ENCODE results near the gene ULK3.

The ULK3 gene, protein sequence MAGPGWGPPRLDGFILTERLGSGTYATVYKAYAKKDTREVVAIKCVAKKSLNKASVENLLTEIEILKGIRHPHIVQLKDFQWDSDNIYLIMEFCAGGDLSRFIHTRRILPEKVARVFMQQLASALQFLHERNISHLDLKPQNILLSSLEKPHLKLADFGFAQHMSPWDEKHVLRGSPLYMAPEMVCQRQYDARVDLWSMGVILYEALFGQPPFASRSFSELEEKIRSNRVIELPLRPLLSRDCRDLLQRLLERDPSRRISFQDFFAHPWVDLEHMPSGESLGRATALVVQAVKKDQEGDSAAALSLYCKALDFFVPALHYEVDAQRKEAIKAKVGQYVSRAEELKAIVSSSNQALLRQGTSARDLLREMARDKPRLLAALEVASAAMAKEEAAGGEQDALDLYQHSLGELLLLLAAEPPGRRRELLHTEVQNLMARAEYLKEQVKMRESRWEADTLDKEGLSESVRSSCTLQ

DNA sequence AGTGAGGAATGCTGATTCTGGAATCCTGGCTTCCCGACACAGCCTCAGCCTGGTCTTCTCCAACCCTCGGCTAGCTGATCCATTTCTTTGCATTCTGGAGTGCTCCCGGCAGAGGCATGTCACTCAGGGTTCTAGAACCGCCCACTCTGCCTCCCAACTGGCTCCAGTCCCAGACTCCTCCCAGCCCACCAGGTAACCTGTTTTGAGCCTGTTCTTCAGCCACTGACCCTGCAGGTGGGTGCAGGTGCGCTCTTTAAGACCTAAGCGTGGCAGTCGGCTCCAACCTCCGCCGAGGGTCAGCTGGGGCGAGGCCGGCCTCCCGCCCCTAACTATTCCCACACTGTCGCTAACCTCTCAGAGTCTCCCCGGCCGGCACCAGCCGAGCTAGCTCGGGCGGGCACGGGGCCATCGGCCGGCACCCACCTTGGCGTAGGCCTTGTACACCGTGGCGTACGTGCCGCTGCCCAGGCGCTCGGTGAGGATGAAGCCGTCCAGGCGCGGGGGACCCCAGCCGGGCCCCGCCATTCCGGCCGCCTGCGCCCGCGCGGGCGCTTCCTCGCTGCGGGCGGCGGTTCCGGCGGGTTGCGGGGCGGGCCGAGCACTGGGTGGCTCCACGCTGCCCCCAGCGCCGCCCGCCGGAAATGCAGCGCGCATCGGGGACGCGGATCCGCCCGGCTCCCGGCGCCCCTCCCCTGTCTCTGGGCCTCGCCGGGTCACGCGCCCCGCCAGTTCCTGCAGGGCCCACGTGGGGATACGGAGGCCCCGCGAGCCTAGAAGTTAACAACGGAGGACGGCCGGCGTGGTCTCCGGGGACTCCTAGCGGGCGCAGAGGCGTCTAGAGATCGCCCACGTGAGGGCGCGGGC is at the start of gene ULK3:
Gene ULK3 (minus strand): TSS at position 576 of the 864 bp plus-strand sequence. CDS start 51 bp downstream, at position 525.
- DNase-seq (ENCODE audit: low read depth) = no peak
- TF ChIP-seq, protein P1, sequence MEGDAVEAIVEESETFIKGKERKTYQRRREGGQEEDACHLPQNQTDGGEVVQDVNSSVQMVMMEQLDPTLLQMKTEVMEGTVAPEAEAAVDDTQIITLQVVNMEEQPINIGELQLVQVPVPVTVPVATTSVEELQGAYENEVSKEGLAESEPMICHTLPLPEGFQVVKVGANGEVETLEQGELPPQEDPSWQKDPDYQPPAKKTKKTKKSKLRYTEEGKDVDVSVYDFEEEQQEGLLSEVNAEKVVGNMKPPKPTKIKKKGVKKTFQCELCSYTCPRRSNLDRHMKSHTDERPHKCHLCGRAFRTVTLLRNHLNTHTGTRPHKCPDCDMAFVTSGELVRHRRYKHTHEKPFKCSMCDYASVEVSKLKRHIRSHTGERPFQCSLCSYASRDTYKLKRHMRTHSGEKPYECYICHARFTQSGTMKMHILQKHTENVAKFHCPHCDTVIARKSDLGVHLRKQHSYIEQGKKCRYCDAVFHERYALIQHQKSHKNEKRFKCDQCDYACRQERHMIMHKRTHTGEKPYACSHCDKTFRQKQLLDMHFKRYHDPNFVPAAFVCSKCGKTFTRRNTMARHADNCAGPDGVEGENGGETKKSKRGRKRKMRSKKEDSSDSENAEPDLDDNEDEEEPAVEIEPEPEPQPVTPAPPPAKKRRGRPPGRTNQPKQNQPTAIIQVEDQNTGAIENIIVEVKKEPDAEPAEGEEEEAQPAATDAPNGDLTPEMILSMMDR (IDR thresholded peaks at IDR 0.05; ENCODE audit: control insufficient read depth, insufficient read depth, low read depth, low read length, missing control alignments) = peak; percentile 41
- peak within 1 kb of the TSS; percentile 96 for H3K4me3 ChIP-seq (ENCODE audit: control insufficient read depth, low read depth, low read length)

DNA sequence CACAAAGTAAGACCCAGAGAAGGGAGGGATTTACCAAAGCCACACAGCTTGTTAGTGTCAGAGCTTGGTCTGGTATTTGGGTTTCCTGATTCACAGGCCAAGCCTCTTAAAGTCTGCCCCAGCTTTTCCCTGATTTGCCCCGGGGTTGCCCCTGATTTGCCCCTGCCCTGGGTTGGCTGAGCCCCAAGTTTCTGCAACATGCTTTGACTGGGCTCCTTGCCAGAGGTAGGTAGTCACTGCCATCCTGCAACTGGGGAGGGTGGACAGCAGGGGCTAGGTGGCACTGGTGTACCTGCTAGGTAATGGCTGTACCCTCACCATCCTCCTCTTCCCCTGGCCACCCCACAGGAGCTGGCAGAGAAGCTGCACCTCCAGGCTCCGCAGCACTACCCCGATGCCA is 49.4 kb upstream of the ULK3 start:
- TF ChIP-seq, protein P1 (IDR thresholded peaks at IDR 0.05; ENCODE audit: control insufficient read depth, insufficient read depth, low read depth, low read length, missing control alignments) = no peak
- H3K4me3 ChIP-seq (ENCODE audit: control insufficient read depth, low read depth, low read length) = no peak overlapping the region

DNA sequence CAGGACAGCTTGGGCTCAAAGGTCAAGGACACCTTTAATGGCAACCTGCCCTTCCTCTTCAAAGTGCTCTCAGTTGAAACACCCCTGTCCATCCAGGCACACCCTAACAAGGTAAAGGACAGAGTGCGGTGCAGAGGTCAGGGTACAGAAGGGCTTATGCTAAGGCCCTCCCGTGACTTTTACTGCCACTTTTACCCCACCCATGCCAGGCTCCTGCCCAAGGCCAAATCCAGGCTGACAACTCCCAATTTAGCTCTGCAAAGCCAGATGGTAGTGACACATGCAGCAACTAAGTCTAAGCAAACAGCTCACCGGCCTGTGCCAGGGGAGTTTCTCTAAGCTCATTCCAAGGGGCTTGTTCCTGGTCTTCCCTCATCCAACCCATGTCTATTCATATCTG is 48.5 kb upstream of the ULK3 start:
- DNase-seq (ENCODE audit: low read depth) = no peak
- TF ChIP-seq, protein P1 (IDR thresholded peaks at IDR 0.05; ENCODE audit: control insufficient read depth, insufficient read depth, low read depth, low read length, missing control alignments) = no peak
- H3K4me3 ChIP-seq (ENCODE audit: control insufficient read depth, low read depth, low read length) = no peak overlapping the region

More for the DNA sequence above, 49.4 kb upstream of the ULK3 start:
- DNase-seq (ENCODE audit: low read depth) = no peak

DNA sequence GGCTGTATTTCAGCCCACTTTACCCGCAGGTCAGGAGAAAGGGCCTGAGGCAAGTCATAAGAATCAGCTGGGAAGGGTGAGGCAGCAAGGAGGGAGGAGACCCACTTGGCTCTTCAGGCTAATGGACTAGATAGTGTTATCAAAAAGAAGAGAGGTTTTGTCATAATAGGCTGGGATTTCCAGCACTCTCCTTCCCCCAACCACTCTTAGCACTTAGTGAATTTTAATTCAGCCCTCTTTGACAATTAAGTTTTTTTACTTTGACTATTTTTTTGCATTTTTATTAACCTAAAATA is 47.7 kb upstream of the ULK3 start:
- peak overlapping the region; percentile 99 for H3K4me3 ChIP-seq (ENCODE audit: control insufficient read depth, low read depth, low read length)
- DNase-seq (ENCODE audit: low read depth) = no peak
- TF ChIP-seq, protein P1 (IDR thresholded peaks at IDR 0.05; ENCODE audit: control insufficient read depth, insufficient read depth, low read depth, low read length, missing control alignments) = no peak

DNA sequence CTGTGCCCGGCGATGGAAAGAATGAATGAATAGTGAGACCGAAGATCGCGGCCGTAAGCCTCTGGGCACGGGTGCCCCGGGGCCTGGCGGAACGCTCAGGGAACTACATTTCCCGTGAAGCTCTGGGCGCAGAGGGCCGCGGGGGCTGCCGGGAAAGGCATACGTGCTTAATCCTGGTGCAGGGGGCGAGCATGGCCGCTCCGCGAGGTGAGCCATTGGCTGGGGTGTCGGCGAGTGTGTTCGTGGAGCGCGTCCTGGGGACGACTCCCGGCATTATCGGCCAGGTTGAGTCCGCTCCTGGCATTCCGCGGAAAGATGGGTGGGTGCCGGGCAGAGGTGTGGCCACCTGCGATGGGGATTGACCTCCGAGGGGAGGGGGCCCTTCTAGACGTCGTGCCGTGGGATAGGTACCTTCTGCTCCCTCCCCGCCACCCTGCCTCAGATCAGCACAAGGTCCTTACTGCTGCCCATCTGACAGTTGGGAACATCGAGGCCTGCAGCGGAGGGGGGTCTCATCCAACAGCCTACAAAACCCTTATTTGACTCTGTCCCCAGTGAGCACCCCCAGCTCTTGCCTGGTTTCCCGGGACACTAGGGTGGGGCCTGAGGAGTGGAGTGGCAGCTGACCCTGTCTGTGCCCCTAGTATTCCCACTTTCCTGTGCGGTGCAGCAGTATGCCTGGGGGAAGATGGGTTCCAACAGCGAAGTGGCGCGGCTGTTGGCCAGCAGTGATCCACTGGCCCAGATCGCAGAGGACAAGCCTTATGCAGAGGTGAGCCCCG is 47.1 kb upstream of the ULK3 start, which contains the start of gene MPI:
Gene MPI (plus strand): TSS at position 160 of the 782 bp plus-strand sequence. CDS start 32 bp downstream, at position 192.
- DNase-seq (ENCODE audit: low read depth) = no peak
- H3K4me3 ChIP-seq (ENCODE audit: control insufficient read depth, low read depth, low read length) = peak within 1 kb of the TSS; percentile 99
- TF ChIP-seq, protein P1 (IDR thresholded peaks at IDR 0.05; ENCODE audit: control insufficient read depth, insufficient read depth, low read depth, low read length, missing control alignments) = no peak

DNA sequence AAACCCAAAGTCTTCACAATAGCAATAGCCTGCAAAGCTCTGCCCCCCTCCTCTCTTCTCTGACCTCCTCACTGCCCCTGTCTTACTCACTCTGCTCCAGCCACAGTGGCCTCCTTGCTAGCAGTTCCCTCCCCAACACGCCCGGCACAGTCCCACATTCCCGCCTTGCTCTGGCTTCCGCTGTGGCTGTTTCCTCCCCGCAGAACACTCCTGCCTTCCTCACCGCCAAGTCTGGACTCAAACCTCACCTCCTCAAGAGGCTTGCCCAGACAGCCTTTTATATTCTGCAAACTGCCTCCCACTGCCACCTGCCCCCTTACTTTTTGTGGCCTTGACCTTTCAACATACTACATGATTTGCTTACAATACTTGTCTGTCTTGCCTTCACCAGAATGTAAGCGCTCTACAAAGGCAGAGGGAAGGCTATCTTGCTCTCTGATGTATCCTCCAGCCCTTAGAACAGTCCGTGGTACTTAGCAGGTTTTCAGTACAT is 46.5 kb upstream of the ULK3 start:
- no peak for DNase-seq (ENCODE audit: low read depth)

More for the DNA sequence above, 46.5 kb upstream of the ULK3 start:
- H3K4me3 ChIP-seq (ENCODE audit: control insufficient read depth, low read depth, low read length) = peak overlapping the region; percentile 9
- TF ChIP-seq, protein P1 (IDR thresholded peaks at IDR 0.05; ENCODE audit: control insufficient read depth, insufficient read depth, low read depth, low read length, missing control alignments) = no peak

Measured in AG09309 (cell line).